Measurements from ENCODE around the gene PLPP3.

DNA sequence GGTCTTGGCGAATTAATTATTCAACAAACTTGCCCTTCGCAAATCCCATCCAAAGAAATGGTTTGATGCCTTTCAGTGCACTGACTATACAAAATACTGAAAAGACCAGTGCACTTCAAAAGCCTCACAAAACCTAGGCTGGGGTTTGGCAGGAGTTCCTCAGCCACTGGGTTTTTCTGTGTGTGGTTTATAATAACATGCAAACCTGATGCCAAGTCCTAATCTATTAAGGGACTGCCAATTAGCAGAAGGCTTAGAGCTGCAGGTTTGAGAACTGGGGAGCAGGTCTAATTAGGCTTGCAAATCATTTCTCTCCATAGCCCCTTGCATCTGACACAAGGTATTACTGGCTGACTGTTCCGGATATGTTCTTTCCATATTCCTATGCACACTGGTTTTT is 27.7 kb downstream of the PLPP3 start:
- TF ChIP-seq, protein P1, sequence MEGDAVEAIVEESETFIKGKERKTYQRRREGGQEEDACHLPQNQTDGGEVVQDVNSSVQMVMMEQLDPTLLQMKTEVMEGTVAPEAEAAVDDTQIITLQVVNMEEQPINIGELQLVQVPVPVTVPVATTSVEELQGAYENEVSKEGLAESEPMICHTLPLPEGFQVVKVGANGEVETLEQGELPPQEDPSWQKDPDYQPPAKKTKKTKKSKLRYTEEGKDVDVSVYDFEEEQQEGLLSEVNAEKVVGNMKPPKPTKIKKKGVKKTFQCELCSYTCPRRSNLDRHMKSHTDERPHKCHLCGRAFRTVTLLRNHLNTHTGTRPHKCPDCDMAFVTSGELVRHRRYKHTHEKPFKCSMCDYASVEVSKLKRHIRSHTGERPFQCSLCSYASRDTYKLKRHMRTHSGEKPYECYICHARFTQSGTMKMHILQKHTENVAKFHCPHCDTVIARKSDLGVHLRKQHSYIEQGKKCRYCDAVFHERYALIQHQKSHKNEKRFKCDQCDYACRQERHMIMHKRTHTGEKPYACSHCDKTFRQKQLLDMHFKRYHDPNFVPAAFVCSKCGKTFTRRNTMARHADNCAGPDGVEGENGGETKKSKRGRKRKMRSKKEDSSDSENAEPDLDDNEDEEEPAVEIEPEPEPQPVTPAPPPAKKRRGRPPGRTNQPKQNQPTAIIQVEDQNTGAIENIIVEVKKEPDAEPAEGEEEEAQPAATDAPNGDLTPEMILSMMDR (IDR thresholded peaks at IDR 0.05), result no peak
- TF ChIP-seq POLR2A (IDR thresholded peaks at IDR 0.05), result no peak

All from adrenal gland (tissue), 5 donors.